Measurements from ENCODE around the gene NKX2-4.

The NKX2-4 gene

DNA sequence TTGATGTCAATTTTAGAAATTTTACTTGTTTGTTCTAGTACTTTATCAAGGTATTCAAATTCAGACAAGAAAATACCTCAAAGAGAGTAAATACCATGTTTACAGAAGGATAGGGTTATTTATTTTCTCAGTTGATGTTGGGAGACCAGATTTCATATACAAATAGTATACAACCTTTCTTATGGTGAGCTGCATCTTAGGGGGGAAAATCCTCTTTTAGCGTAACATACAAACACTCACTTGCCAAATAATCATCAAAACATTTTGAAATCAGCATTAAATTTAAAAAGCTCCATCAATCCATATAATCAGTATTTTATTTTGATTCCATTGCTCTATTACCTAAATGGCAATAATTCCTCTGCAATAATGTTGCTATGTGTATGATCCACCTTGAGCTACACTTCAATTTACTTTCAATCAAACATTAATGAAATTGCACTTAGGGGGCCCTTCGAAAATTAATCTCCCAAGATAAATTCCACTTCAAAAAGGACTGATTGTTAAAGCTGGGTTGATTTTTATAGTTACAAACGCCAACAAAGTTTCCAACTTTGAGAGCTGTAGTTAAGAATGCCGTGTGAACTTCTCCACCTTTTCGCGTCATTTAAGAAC lies 2.2 kb downstream of the NKX2-4 start:
- Histone ChIP-seq H4K20me1 (no peaks in the 10 kb centered on the region), H3K4me2 (no peak overlapping the region), H3K4me3 (no peak overlapping the region), H3K9ac (no peak overlapping the region), H3K27ac (no peak overlapping the region), H3K36me3 (peaks cover 18% of the 10 kb centered on the region), H3K4me1 (no peaks in the 10 kb centered on the region), H3K27me3 (peaks cover 35% of the 10 kb centered on the region), H3K9me3 (peaks cover 30% of the 10 kb centered on the region)
- TF ChIP-seq Cebpa-rat (IDR thresholded peaks at IDR 0.05): no peak

DNA sequence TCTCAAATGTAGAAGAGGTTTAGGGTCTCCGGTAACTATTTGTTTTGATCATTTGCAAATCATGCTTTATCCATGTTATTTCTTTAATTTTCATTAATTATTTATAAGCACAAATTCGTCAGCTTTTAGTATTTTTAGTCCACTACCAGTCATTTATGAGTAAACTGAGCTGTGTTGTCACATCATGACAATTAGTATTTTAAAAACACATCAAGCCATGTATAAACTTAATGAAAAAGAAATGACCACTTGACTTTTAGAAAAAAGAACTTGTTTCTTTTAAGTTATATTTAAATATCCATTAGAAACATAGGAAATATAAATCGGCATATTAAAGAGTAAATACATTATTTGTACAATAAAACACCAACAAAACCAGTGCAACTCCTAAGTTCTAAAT lies 2.8 kb downstream of the NKX2-4 start:
- Histone ChIP-seq H3K4me2 (no peak overlapping the region), H3K4me1 (no peaks in the 10 kb centered on the region), H3K9me3 (peaks cover 30% of the 10 kb centered on the region), H3K27ac (no peak overlapping the region), H3K36me3 (peaks cover 20% of the 10 kb centered on the region), H3K9ac (no peak overlapping the region), H4K20me1 (no peaks in the 10 kb centered on the region), H3K4me3 (no peak overlapping the region), H3K27me3 (peaks cover 35% of the 10 kb centered on the region)
- TF ChIP-seq Cebpa-rat (IDR thresholded peaks at IDR 0.05): no peak

DNA sequence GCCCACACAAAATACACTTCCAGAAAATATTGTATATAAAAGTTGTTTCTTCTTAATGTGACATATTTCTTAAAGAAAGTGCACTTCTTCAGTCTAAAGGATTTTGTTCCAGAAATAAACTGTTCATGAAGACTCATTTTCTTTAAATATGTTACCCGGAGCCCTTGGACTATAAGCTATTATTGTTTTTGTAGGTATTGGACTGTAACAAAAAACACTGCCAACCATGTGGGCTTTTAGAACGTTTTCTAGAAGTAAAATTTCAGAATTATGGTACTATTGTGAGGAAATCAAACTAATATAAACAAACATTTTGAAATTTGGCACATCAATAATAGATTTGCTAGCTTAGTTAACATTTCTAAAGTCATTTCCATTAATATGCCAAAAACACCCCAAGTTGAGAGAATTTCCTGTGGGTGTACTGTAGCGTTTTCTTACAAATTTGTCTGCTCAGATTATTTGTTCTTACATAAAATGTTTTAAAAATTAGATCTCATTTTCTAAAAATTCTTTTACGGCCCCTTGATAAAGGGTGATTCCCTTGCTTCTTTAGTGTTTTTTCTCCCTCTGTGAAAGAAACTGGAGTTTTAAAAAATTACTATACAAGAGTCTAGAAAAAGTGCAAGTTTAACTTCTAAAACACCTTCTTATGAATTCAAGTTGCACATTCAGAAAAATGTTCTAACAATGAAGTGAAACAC lies 3.4 kb downstream of the NKX2-4 start:
- Histone ChIP-seq H4K20me1 (no peaks in the 10 kb centered on the region), H3K9me3 (peaks cover 30% of the 10 kb centered on the region), H3K27me3 (peaks cover 32% of the 10 kb centered on the region), H3K27ac (no peak overlapping the region), H3K36me3 (peaks cover 22% of the 10 kb centered on the region), H3K4me3 (no peak overlapping the region), H3K4me2 (no peak overlapping the region), H3K4me1 (no peaks in the 10 kb centered on the region), H3K9ac (no peak overlapping the region)
- TF ChIP-seq Cebpa-rat (IDR thresholded peaks at IDR 0.05): no peak

DNA sequence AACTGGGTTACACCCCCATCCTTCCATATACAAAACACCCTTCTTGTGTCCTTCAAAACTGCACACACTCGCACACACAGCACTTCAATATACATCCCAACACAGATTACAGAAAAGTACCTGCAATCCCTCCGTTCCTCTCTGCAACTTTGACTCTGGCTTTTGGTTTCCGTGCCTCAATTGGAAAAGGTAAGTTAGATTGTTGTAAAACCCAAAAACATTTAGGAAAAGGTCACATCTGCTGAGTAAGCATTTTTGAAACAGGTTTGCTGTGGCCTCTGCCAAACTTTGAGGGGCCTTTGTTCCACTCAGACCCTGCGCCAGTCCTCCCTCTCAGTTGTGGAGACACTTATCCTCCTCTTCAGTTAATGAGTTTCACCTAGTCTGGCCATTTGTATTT lies 4.2 kb downstream of the NKX2-4 start:
- H3K9me3 ChIP-seq: peaks cover 30% of the 10 kb centered on the region
- no peak overlapping the region for H3K4me3 ChIP-seq
- H3K4me1 ChIP-seq: no peaks in the 10 kb centered on the region
- no peak for TF ChIP-seq Cebpa-rat (IDR thresholded peaks at IDR 0.05)
- peaks cover 29% of the 10 kb centered on the region for H3K36me3 ChIP-seq
- H4K20me1 ChIP-seq: no peaks in the 10 kb centered on the region
- peaks cover 24% of the 10 kb centered on the region for H3K27me3 ChIP-seq
- H3K9ac ChIP-seq: no peak overlapping the region
- H3K27ac ChIP-seq: no peak overlapping the region
- H3K4me2 ChIP-seq: no peak overlapping the region

DNA sequence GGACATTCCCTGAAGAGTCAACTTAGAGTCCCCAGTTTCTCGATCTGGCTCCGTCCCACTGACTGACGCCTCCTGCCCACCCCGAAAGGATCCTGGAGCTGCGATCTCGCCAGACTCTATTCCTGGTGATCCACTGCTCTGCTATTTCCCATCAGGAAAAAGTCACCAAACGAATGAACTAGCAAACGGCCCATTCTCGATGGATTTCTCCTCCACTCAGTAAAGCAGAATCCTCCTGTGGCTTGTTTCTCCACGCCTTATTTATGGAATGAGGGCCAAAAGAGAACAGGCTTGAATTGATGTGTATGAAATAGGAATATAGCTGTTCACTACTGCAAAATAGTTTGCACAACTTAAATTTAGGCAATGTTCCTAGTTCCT lies 5.4 kb downstream of the NKX2-4 start:
- no peak overlapping the region for H3K4me2 ChIP-seq
- peaks cover 12% of the 10 kb centered on the region for H3K27me3 ChIP-seq
- H3K36me3 ChIP-seq: peaks cover 41% of the 10 kb centered on the region
- H3K4me3 ChIP-seq: no peak overlapping the region
- no peaks in the 10 kb centered on the region for H4K20me1 ChIP-seq
- no peak overlapping the region for H3K9ac ChIP-seq
- TF ChIP-seq Cebpa-rat (IDR thresholded peaks at IDR 0.05): no peak
- H3K9me3 ChIP-seq: peaks cover 19% of the 10 kb centered on the region
- H3K27ac ChIP-seq: no peak overlapping the region
- H3K4me1 ChIP-seq: no peaks in the 10 kb centered on the region

DNA sequence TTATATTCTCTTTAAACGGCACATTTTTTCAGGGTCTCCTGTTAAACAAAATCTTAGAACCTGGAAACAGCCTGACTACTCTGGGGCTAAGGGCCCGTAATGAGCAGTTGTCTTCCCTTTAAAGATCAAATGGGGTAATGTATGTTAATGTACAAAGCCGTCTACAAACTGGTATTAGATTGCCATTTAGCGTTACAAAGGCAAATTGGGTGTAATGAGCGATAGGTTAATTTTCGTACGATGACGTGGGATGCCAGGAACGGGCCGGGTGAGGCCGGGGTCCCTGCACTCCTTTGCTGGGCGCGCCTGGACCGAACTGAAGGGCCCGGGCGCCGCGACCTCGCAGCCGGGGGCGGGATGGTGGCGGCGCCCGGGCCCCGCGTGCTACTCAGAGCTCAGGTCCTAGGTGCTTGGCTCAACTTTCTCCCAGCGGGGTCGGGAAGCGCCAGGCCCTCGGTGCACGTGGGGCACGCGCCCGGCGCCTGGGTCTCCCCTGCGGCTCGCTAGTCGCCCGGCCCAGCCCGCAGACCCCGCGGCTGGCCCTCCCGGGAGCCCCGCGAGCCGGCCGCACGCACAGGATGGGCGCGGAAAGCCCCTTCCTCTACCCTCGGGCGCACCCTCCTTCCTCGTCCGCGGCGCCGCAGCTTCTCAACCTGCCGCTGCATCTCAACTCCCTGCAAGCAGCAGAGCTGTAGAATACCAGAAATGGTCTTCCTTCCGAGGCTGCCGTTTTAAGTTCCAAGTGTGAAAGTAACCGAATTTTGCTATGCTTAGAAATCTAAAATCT lies 5.9 kb downstream of the NKX2-4 start:
- H3K9ac ChIP-seq: no peak overlapping the region
- no peak for TF ChIP-seq Cebpa-rat (IDR thresholded peaks at IDR 0.05)
- no peaks in the 10 kb centered on the region for H3K4me1 ChIP-seq
- peaks cover 47% of the 10 kb centered on the region for H3K36me3 ChIP-seq
- H3K4me3 ChIP-seq: no peak overlapping the region
- no peak overlapping the region for H3K27ac ChIP-seq
- H3K9me3 ChIP-seq: peaks cover 13% of the 10 kb centered on the region
- H3K27me3 ChIP-seq: peaks cover 6% of the 10 kb centered on the region
- no peak overlapping the region for H3K4me2 ChIP-seq
- H4K20me1 ChIP-seq: no peaks in the 10 kb centered on the region

DNA sequence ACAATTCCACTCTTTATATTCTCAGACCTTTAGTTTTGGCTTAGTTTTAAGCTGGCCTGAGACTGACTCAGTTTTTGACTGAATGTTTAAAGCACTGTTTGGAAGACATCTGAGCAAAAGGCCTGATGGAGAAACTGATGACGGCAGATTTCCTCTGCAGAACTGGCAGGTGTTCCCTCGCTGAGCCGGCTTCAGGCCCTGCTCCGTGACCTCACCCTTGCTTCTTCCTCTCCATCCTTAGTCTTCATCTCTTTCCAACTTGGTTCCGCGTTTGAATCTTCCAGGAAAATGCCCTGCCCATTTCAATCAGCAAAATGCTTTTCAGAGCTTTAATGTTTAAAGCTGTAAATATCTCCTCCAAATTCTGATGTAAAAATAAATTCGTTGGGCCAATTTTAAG lies 6.6 kb downstream of the NKX2-4 start:
- no peak for TF ChIP-seq Cebpa-rat (IDR thresholded peaks at IDR 0.05)

DNA sequence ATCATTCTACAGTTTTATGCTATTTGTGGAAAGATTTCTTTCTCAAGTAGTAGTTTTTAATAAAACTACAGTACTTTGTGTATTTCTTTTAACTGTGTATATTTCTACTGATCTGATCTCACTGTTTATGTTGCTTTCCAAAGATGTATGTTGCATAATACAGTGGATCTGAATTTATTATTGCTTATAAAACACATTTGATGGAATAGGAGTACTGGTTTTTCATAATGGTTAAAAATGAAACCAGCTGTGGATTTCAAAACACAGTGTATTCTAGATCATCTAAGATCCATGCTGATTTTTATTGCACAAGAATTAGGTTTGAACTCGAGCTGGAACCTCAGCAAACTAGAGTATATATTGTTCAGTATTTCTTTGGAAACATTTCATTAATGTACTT lies 8.0 kb downstream of the NKX2-4 start:
- Histone ChIP-seq H3K27ac (no peak overlapping the region), H3K9me3 (peaks cover 4% of the 10 kb centered on the region; the same call in 1 of the 2 replicates), H3K36me3 (peaks cover 61% of the 10 kb centered on the region), H3K4me3 (no peak overlapping the region), H3K27me3 (no peaks in the 10 kb centered on the region), H3K4me1 (no peaks in the 10 kb centered on the region), H4K20me1 (no peaks in the 10 kb centered on the region), H3K9ac (no peak overlapping the region), H3K4me2 (no peak overlapping the region)
- TF ChIP-seq Cebpa-rat (IDR thresholded peaks at IDR 0.05): no peak

More for the DNA sequence above, 6.6 kb downstream of the NKX2-4 start:
- H3K9ac ChIP-seq: no peak overlapping the region
- no peak overlapping the region for H3K4me2 ChIP-seq
- no peaks in the 10 kb centered on the region for H3K4me1 ChIP-seq
- H3K27me3 ChIP-seq: peaks cover 3% of the 10 kb centered on the region
- no peak overlapping the region for H3K4me3 ChIP-seq
- H3K9me3 ChIP-seq: peaks cover 7% of the 10 kb centered on the region
- H3K27ac ChIP-seq: no peak overlapping the region
- H4K20me1 ChIP-seq: no peaks in the 10 kb centered on the region
- H3K36me3 ChIP-seq: peaks cover 53% of the 10 kb centered on the region

DNA sequence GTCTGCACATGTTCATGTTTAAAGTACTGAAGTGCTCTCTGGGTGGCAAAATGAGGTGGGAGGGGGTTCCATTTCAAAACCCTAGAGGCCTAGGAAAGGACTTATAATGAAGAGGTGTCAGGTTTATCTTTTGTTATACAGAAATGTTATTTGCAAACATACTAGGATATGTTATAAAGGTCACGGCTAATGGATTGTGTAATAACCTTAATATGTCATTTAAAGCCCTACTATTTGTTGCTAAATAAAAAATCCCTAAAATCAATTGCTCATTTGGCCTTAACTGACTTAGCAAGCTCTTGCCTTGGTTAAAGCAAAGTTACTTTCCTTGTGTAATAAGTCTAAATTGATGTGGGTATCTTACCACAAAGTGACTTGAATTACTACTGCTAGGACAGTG lies 8.8 kb downstream of the NKX2-4 start:
- H4K20me1 ChIP-seq: no peaks in the 10 kb centered on the region

DNA sequence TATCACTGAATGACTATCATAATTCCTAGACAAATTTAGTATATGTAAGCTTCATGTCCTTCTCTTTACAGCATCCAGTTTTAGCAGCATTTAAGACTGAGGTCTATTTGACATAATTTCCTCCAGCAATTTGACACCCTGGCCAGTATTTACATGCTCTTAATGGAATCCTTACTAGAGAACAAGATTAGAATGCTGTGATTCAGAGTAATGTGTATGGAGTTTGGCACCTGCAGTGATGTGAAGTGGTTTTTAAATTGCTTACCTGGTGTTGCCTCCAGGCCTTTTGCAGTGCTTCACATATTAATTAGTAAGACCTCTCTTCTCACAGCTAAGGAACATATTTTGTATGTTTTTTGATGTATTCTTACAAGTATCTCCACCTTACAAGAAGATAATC lies 9.8 kb downstream of the NKX2-4 start:
- H3K4me3 ChIP-seq: no peak overlapping the region
- H3K4me1 ChIP-seq: no peaks in the 10 kb centered on the region
- TF ChIP-seq Cebpa-rat (IDR thresholded peaks at IDR 0.05): no peak
- no peak overlapping the region for H3K9ac ChIP-seq
- peaks cover 4% of the 10 kb centered on the region; the same call in 1 of the 2 replicates for H3K9me3 ChIP-seq
- H3K4me2 ChIP-seq: no peak overlapping the region
- no peak overlapping the region for H3K27ac ChIP-seq
- no peaks in the 10 kb centered on the region for H3K27me3 ChIP-seq
- H4K20me1 ChIP-seq: 0 out of 2 replicates have a peak, but pooled peaks cover under 1% of the 10 kb centered on the region
- peaks cover 79% of the 10 kb centered on the region for H3K36me3 ChIP-seq

More for the DNA sequence above, 8.8 kb downstream of the NKX2-4 start:
- Histone ChIP-seq H3K36me3 (peaks cover 69% of the 10 kb centered on the region), H3K4me3 (no peak overlapping the region), H3K27ac (no peak overlapping the region), H3K4me1 (no peaks in the 10 kb centered on the region), H3K9me3 (peaks cover 4% of the 10 kb centered on the region; the same call in 1 of the 2 replicates), H3K4me2 (no peak overlapping the region), H3K27me3 (no peaks in the 10 kb centered on the region), H3K9ac (no peak overlapping the region)
- TF ChIP-seq Cebpa-rat (IDR thresholded peaks at IDR 0.05): no peak

All from BLaER1 (cell line).